ENCODE results near the gene C20orf141.

C20orf141 gene

GRCh38 chr20:2851086-2851485 lies 36.3 kb downstream of the C20orf141 start:
- DNase-seq, result no peak

- no peak for DNase-seq
Measured at GRCh38 chr20:2858591-2858990, 43.8 kb downstream of the C20orf141 start.

- no peak for DNase-seq
Measured at GRCh38 chr20:2859330-2860121, 44.7 kb downstream of the C20orf141 start.

GRCh38 chr20:2864626-2865025 lies 49.8 kb downstream of the C20orf141 start:
- DNase-seq, result no peak

GRCh38 chr20:2865101-2865500 lies 50.3 kb downstream of the C20orf141 start:
- DNase-seq, result no peak

Measured in activated naive CD4-positive, alpha-beta T cell treated with anti-CD3 and anti-CD28 coated beads, Interleukin-2, amount 50 U/mL, for 16 hours (primary cell).